ENCODE measurements around the gene AMD1. TPM values are rescaled to one million over a fixed set of nuclear protein-coding genes. Genes with fewer than 3 reads are reported as not detected.

The AMD1 gene
- polyA plus RNA-seq, 1 donor = 83.5 TPM

DNA sequence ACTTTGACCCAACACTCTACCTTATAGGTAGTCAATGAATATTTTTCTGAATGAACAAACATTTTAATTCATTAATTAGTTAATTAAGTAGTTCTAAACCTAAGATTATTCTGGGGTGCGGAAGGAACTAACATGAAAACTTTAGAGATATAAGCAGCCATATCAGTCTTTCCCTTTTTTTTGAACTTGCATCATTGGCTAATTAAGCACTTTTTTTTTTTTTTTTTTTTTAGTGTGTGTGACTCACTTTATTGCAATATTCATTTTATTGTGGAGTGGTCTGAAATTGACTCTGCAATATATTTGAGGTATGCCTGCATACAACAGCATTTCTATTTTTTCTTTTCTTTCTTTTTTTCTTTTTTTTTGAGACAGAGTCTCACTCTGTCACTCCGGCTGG is 21.8 kb upstream of the AMD1 start:
- H3K4me1 ChIP-seq (ENCODE audit: control insufficient read depth, insufficient read depth, low read length) = peaks cover 4% of the 10 kb centered on the region
- H3K9me3 ChIP-seq (ENCODE audit: control insufficient read depth, low read depth, low read length) = no peaks in the 10 kb centered on the region
- H3K27ac ChIP-seq (ENCODE audit: low read length) = no peak overlapping the region
- 100% methylated on average over 1 of the region's 2 CpGs for WGBS (ENCODE audit: insufficient coverage, low lambda C conversion rate)
- DNase-seq = no peak
- no peak overlapping the region for H3K4me3 ChIP-seq (ENCODE audit: low read length)
- no peaks in the 10 kb centered on the region for H3K36me3 ChIP-seq (ENCODE audit: control insufficient read depth, insufficient read depth, low read length)
- H3K27me3 ChIP-seq (ENCODE audit: control insufficient read depth, insufficient read depth, low read length) = no peaks in the 10 kb centered on the region

DNA sequence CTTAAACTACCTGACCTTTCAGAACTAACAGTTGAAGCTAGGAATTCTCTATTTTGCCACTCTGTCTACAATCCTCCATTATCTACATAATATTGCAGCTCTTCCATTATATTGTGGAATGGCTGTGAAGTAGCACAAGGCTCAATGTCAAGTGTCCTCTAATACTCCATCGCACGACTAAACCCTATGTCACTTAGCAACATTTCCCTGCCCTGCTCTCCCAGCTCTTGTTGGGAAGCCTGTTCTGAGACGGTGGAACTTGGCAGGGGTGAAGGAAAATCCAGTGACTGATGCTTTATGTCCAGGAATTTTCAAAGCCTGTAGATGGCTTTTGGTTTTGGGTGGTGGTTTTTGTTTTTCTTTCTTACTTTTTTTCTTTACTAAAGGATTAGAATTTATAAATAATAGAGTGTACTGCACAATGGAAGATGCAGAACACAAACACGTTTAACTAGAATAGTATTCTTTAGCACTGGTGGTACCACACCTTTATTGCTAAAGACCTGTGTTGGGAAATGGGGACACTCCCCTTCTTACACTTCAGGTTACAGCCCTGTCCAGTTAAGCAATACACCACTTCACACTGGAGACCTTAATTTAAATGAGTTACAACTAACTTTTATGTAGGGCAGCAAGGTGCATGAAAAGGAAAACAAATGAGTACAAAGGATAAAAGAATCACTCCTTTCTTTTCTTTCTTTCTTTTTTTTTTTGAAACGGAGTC is 20.7 kb upstream of the AMD1 start:
- 80% methylated on average over 1 of the region's 5 CpGs for WGBS (ENCODE audit: insufficient coverage, low lambda C conversion rate)
- Histone ChIP-seq H3K27me3 (ENCODE audit: control insufficient read depth, insufficient read depth, low read length) (no peaks in the 10 kb centered on the region), H3K27ac (ENCODE audit: low read length) (no peak overlapping the region), H3K9me3 (ENCODE audit: control insufficient read depth, low read depth, low read length) (no peaks in the 10 kb centered on the region), H3K4me1 (ENCODE audit: control insufficient read depth, insufficient read depth, low read length) (peaks cover 4% of the 10 kb centered on the region), H3K36me3 (ENCODE audit: control insufficient read depth, insufficient read depth, low read length) (no peaks in the 10 kb centered on the region), H3K4me3 (ENCODE audit: low read length) (no peak overlapping the region)
- DNase-seq = peak; percentile 54 to 69

GRCh38 chr6:110856296-110856695 is 18.3 kb upstream of the AMD1 start:
- no peak for DNase-seq
- Histone ChIP-seq H3K27me3 (ENCODE audit: control insufficient read depth, insufficient read depth, low read length) (no peaks in the 10 kb centered on the region), H3K27ac (ENCODE audit: low read length) (no peak overlapping the region), H3K4me1 (ENCODE audit: control insufficient read depth, insufficient read depth, low read length) (no peaks in the 10 kb centered on the region), H3K9me3 (ENCODE audit: control insufficient read depth, low read depth, low read length) (no peaks in the 10 kb centered on the region), H3K36me3 (ENCODE audit: control insufficient read depth, insufficient read depth, low read length) (no peaks in the 10 kb centered on the region), H3K4me3 (ENCODE audit: low read length) (no peak overlapping the region)
- WGBS (ENCODE audit: insufficient coverage, low lambda C conversion rate) = no CpG with 5 or more reads among the region's 3 CpGs

DNA sequence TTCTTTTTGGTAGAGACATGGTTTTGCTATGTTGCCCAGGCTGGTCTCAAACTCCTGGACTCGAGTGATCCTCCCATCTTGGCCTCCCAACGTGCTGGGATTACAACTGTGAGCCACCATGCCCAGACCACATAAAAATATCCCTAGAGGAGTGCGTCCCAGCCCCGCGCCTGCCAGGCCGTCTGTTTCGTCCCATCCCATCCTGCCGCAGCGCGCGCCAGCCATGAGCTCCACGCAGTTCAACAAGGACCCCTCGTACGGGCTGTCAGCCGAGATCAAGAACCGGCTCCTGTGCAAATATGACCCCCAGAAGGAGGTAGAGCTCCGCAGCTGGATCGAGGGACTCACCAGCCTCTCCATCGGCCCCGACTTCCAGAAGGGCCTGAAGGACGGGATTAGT is 16.6 kb upstream of the AMD1 start:
- no peak for DNase-seq
- Histone ChIP-seq H3K27ac (ENCODE audit: low read length) (no peak overlapping the region), H3K27me3 (ENCODE audit: control insufficient read depth, insufficient read depth, low read length) (no peaks in the 10 kb centered on the region), H3K4me3 (ENCODE audit: low read length) (no peak overlapping the region), H3K9me3 (ENCODE audit: control insufficient read depth, low read depth, low read length) (no peaks in the 10 kb centered on the region), H3K4me1 (ENCODE audit: control insufficient read depth, insufficient read depth, low read length) (no peaks in the 10 kb centered on the region), H3K36me3 (ENCODE audit: control insufficient read depth, insufficient read depth, low read length) (no peaks in the 10 kb centered on the region)
- no CpG with 5 or more reads among the region's 21 CpGs for WGBS (ENCODE audit: insufficient coverage, low lambda C conversion rate)

- no peak overlapping the region for H3K27ac ChIP-seq (ENCODE audit: low read length)
- no peak for DNase-seq
- H3K36me3 ChIP-seq (ENCODE audit: control insufficient read depth, insufficient read depth, low read length) = no peaks in the 10 kb centered on the region
Measured at GRCh38 chr6:110858562-110859214, 15.9 kb upstream of the AMD1 start.

DNA sequence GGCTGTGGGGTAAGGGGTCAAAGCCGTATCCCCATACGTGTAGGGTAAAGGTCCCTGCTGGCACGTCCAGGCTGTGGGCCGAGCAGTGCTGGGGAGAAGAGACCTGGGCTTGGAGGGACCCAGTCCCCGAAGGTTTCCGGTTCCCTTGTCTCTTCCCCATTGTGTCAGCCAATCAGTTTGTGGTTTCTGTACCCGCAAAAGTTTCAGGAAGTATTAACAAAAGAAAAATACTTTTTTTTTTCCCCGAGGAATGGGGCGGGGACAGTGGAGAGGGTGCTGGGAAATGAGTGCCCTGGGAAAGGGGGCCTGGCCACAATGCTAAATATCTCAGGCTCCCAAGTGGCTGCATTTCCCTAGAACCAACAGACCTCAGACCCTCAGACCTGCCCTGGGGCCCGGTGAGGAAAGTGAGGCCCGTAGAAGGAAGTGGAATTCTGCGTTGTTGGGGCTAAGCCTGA is 15.2 kb upstream of the AMD1 start:
- WGBS (ENCODE audit: insufficient coverage, low lambda C conversion rate) = no CpG with 5 or more reads among the region's 12 CpGs
- no peak overlapping the region for H3K27ac ChIP-seq (ENCODE audit: low read length)
- no peak overlapping the region for H3K4me3 ChIP-seq (ENCODE audit: low read length)

More at GRCh38 chr6:110858562-110859214, 15.9 kb upstream of the AMD1 start:
- no peaks in the 10 kb centered on the region for H3K9me3 ChIP-seq (ENCODE audit: control insufficient read depth, low read depth, low read length)
- no peak overlapping the region for H3K4me3 ChIP-seq (ENCODE audit: low read length)
- no CpG with 5 or more reads among the region's 31 CpGs for WGBS (ENCODE audit: insufficient coverage, low lambda C conversion rate)
- H3K27me3 ChIP-seq (ENCODE audit: control insufficient read depth, insufficient read depth, low read length) = no peaks in the 10 kb centered on the region
- H3K4me1 ChIP-seq (ENCODE audit: control insufficient read depth, insufficient read depth, low read length) = no peaks in the 10 kb centered on the region

GRCh38 chr6:110864824-110865223 is 9.8 kb upstream of the AMD1 start:
- no peaks in the 10 kb centered on the region for H3K27me3 ChIP-seq (ENCODE audit: control insufficient read depth, insufficient read depth, low read length)
- H3K36me3 ChIP-seq (ENCODE audit: control insufficient read depth, insufficient read depth, low read length) = no peaks in the 10 kb centered on the region
- no peak overlapping the region for H3K27ac ChIP-seq (ENCODE audit: low read length)
- no peak for DNase-seq
- H3K4me1 ChIP-seq (ENCODE audit: control insufficient read depth, insufficient read depth, low read length) = no peaks in the 10 kb centered on the region
- H3K9me3 ChIP-seq (ENCODE audit: control insufficient read depth, low read depth, low read length) = no peaks in the 10 kb centered on the region
- WGBS (ENCODE audit: insufficient coverage, low lambda C conversion rate) = 14% methylated on average over 1 of the region's 2 CpGs
- H3K4me3 ChIP-seq (ENCODE audit: low read length) = no peak overlapping the region

More for the DNA sequence above, 15.2 kb upstream of the AMD1 start:
- Histone ChIP-seq H3K27me3 (ENCODE audit: control insufficient read depth, insufficient read depth, low read length) (no peaks in the 10 kb centered on the region), H3K4me1 (ENCODE audit: control insufficient read depth, insufficient read depth, low read length) (no peaks in the 10 kb centered on the region), H3K36me3 (ENCODE audit: control insufficient read depth, insufficient read depth, low read length) (no peaks in the 10 kb centered on the region), H3K9me3 (ENCODE audit: control insufficient read depth, low read depth, low read length) (no peaks in the 10 kb centered on the region)
- no peak for DNase-seq

GRCh38 chr6:110874880-110875547 is 429 bp downstream of the AMD1 start:
- WGBS (ENCODE audit: insufficient coverage, low lambda C conversion rate) = 0% methylated on average over 2 of the region's 60 CpGs

GRCh38 chr6:110875548-110876169 is 1.1 kb downstream of the AMD1 start:
- peak overlapping the region; percentile 97 for H3K27ac ChIP-seq (ENCODE audit: low read length)
- H3K4me1 ChIP-seq (ENCODE audit: control insufficient read depth, insufficient read depth, low read length) = peaks cover 5% of the 10 kb centered on the region
- no peaks in the 10 kb centered on the region for H3K27me3 ChIP-seq (ENCODE audit: control insufficient read depth, insufficient read depth, low read length)
- H3K9me3 ChIP-seq (ENCODE audit: control insufficient read depth, low read depth, low read length) = no peaks in the 10 kb centered on the region
- no peaks in the 10 kb centered on the region for H3K36me3 ChIP-seq (ENCODE audit: control insufficient read depth, insufficient read depth, low read length)
- H3K4me3 ChIP-seq (ENCODE audit: low read length) = peak overlapping the region; percentile 97
- peak; percentile 53 to 80 for DNase-seq
- no CpG with 5 or more reads among the region's 61 CpGs for WGBS (ENCODE audit: insufficient coverage, low lambda C conversion rate)

More at GRCh38 chr6:110874880-110875547, 429 bp downstream of the AMD1 start:
- Histone ChIP-seq H3K4me1 (ENCODE audit: control insufficient read depth, insufficient read depth, low read length) (peaks cover 5% of the 10 kb centered on the region), H3K27ac (ENCODE audit: low read length) (peak overlapping the region; percentile 97), H3K36me3 (ENCODE audit: control insufficient read depth, insufficient read depth, low read length) (no peaks in the 10 kb centered on the region), H3K9me3 (ENCODE audit: control insufficient read depth, low read depth, low read length) (no peaks in the 10 kb centered on the region), H3K27me3 (ENCODE audit: control insufficient read depth, insufficient read depth, low read length) (no peaks in the 10 kb centered on the region), H3K4me3 (ENCODE audit: low read length) (peak overlapping the region; percentile 97)
- DNase-seq = no peak

DNA sequence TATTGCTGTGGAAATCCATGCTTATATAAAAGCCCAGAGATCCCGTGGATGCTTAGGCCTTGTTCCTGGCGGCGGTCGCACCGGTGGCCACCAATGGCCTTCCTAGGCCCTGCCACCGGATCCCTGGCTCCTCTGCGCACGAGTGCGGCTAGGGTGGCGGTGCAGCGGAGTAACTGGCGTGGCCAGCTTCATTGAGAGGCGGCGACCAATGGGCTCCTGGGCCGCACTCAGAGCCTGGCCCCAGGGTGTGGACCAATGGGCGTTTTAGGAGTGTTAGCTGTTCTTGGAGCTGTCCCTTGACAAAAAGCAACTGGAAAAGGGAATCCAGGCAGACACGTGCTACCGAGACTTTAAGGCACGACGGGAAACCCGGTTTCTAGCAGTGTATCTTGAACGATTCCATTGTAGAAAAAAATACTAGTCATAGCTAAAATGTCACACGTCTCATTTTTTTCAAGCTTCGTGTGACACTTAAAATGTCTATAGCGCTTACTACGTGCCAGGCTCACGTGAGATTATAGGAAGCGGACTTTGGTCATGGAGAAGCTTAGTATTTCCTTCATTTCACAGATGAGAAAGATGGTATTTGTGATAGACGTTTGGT is 1.7 kb downstream of the AMD1 start:
- WGBS (ENCODE audit: insufficient coverage, low lambda C conversion rate) = 4% methylated on average over 5 of the region's 29 CpGs
- Histone ChIP-seq H3K4me3 (ENCODE audit: low read length) (peak overlapping the region; percentile 97), H3K4me1 (ENCODE audit: control insufficient read depth, insufficient read depth, low read length) (peaks cover 8% of the 10 kb centered on the region), H3K27ac (ENCODE audit: low read length) (peak overlapping the region; percentile 97), H3K36me3 (ENCODE audit: control insufficient read depth, insufficient read depth, low read length) (no peaks in the 10 kb centered on the region), H3K9me3 (ENCODE audit: control insufficient read depth, low read depth, low read length) (no peaks in the 10 kb centered on the region), H3K27me3 (ENCODE audit: control insufficient read depth, insufficient read depth, low read length) (no peaks in the 10 kb centered on the region)
- peak; percentile 75 to 91 for DNase-seq

Measured in large intestine (tissue), 3 donors.